ENCODE data around the gene GPR17.

DNA sequence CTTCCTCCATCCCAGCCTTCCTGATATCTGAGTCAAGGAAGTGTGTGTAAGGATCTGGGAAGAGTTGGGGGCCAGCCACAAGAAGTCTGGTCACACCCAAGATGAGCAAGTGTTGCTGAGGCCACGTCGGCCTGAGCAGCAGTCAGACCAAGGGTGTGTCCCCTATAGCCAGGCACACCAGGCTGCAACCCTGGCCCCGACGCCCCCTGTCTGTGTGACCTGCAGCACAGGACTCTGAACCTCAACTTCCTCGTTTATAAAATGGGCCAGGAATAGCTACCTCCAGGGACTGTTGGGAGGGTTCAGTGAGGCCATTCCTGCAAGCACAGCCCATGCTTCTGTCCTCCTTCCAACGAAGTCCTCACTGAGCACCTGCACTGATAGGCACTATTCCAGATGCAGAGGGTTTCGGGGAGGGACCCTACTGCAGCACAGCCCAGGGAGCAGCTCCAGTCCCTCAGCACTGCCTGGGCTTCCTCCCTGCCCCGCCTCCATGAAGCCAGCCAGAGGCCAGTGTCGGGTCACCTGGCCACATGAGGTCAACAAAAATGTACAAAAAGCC lies 16.1 kb downstream of the GPR17 start:
- TF ChIP-seq, protein P1, sequence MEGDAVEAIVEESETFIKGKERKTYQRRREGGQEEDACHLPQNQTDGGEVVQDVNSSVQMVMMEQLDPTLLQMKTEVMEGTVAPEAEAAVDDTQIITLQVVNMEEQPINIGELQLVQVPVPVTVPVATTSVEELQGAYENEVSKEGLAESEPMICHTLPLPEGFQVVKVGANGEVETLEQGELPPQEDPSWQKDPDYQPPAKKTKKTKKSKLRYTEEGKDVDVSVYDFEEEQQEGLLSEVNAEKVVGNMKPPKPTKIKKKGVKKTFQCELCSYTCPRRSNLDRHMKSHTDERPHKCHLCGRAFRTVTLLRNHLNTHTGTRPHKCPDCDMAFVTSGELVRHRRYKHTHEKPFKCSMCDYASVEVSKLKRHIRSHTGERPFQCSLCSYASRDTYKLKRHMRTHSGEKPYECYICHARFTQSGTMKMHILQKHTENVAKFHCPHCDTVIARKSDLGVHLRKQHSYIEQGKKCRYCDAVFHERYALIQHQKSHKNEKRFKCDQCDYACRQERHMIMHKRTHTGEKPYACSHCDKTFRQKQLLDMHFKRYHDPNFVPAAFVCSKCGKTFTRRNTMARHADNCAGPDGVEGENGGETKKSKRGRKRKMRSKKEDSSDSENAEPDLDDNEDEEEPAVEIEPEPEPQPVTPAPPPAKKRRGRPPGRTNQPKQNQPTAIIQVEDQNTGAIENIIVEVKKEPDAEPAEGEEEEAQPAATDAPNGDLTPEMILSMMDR (IDR thresholded peaks at IDR 0.05; ENCODE audit: low read depth, low read length, poor library complexity, severe bottlenecking) = no peak
- TF ChIP-seq EZH2phosphoT487 (IDR thresholded peaks at IDR 0.05; ENCODE audit: borderline replicate concordance, low read length) = no peak

Data from DOHH2 (cell line).